ENCODE measurements around the gene ARFIP1. TPM values are rescaled to one million over a fixed set of nuclear protein-coding genes. Genes with fewer than 3 reads are reported as not detected.

The ARFIP1 gene
- total and polyA plus RNA-seq, 2 of the 8 experiments (the other 6 are each of a cell fraction or from before 2014, with no cell fraction given) = 13.5 to 38.0 TPM

- no peak overlapping the region for H4K91ac ChIP-seq (replicated peaks; ENCODE audit: insufficient read length, low read length)
- no peak overlapping the region for H2BK15ac ChIP-seq (ENCODE audit: low read length)
- H2BK12ac ChIP-seq (ENCODE audit: low read depth, low read length) = no peak overlapping the region
- ChIA-PET CTCF (ENCODE audit: partially characterized antibody) (interaction anchor here (0.9 to 1.7 kb wide), 4 partner anchors 9 to 29 kb away, joined by 3 to 6 read pairs (median 6); partner anchors contain the start of gene FHDC1), POLR2A (ENCODE audit: partially characterized antibody) (no interaction called here)
- no peaks in the 10 kb centered on the region for H3K23me2 ChIP-seq (ENCODE audit: low read depth, low read length)
- H3K14ac ChIP-seq (ENCODE audit: insufficient read length) = no peak overlapping the region
- no peaks in the 10 kb centered on the region for H3K79me2 ChIP-seq (ENCODE audit: control insufficient read depth in 1 of 2, insufficient read depth in 2 of 2, low read length in 2 of 2)
- no peak overlapping the region for H3K18ac ChIP-seq (ENCODE audit: extremely low read depth, low read length)
- no peak overlapping the region for H3K23ac ChIP-seq (ENCODE audit: insufficient read length)
- H3K4me2 ChIP-seq (ENCODE audit: insufficient read depth in 1 of 2, low read depth in 2 of 2, low read length in 2 of 2) = no peak overlapping the region
- no peak overlapping the region for H3K56ac ChIP-seq (replicated peaks; ENCODE audit: insufficient read length, low read depth, low read length)
- H4K8ac ChIP-seq (ENCODE audit: extremely low read depth, insufficient read depth, low read length) = no peak overlapping the region
- no peak overlapping the region for H3K9ac ChIP-seq (replicated peaks in 1 of 4; ENCODE audit: extremely low read depth in 1 of 4, low read depth in 3 of 4, low read length in 3 of 4)
- 94% methylated on average over 4 of the region's 4 CpGs; no CpG with 5 or more reads in 1 of the 2 experiments for WGBS, 2 experiments (ENCODE audit: extremely low coverage in 1 of 2, insufficient coverage in 1 of 2, insufficient read length in 1 of 2, insufficient replicate concordance in 2 of 2, low coverage in 1 of 2, low lambda C conversion rate in 2 of 2, missing lambda C conversion rate in 1 of 2)
- no peak overlapping the region for H4K5ac ChIP-seq (ENCODE audit: insufficient read length, low read depth, low read length)
- H3K4me1 ChIP-seq (replicated peaks in 1 of 4; ENCODE audit: control insufficient read depth in 3 of 4, insufficient read depth in 4 of 4, low read length in 3 of 4) = no peaks in the 10 kb centered on the region
- no peaks in the 10 kb centered on the region for H3K27me3 ChIP-seq (replicated peaks in 1 of 4; ENCODE audit: control insufficient read depth in 3 of 4, extremely low read depth in 1 of 4, insufficient read depth in 3 of 4, low read length in 3 of 4)
- no peak overlapping the region for H3K4me3 ChIP-seq (ENCODE audit: extremely low read depth in 1 of 4, insufficient read depth in 2 of 4, low read depth in 3 of 4, low read length in 4 of 4)
- FAIRE-seq (no peak), DNase-seq (ENCODE audit: low read depth in 1 of 2, low spot score in 2 of 2) (no peak)
- H3K36me3 ChIP-seq (ENCODE audit: control insufficient read depth in 2 of 4, insufficient read depth in 4 of 4, low read length in 3 of 4) = peaks cover 0 to 4% (median 0%) of the 10 kb centered on the region in 4 experiments; a peak in 2 of 8 replicates
- no peak overlapping the region for H2BK120ac ChIP-seq (replicated peaks; ENCODE audit: low read depth, low read length)
- no peak overlapping the region for H2AK5ac ChIP-seq (ENCODE audit: low read depth, low read length)
- no peaks in the 10 kb centered on the region for H3K79me1 ChIP-seq (ENCODE audit: low read depth, low read length)
- H2AFZ ChIP-seq (ENCODE audit: low read length) = no peak overlapping the region
- H2BK5ac ChIP-seq (ENCODE audit: low read depth, low read length) = no peak overlapping the region
- peak; percentile 89 for TF ChIP-seq CEBPB (IDR thresholded peaks at IDR 0.05; ENCODE audit: low read depth, low read length)
- TF ChIP-seq CTCF (IDR thresholded peaks at IDR 0.05; ENCODE audit: control extremely low read depth in 1 of 3, insufficient read depth in 1 of 3, low read depth in 1 of 3, low read length in 3 of 3) = no peak
- no peak for TF ChIP-seq TAF1 (IDR thresholded peaks at IDR 0.05; ENCODE audit: low read depth, low read length)
- TF ChIP-seq CHD2 (IDR thresholded peaks at IDR 0.05; ENCODE audit: low read length) = no peak
- TF ChIP-seq CTBP2 (IDR thresholded peaks at IDR 0.05; ENCODE audit: borderline replicate concordance, insufficient read depth, insufficient read length, low read length) = no peak
- TF ChIP-seq BRCA1 (IDR thresholded peaks at IDR 0.05; ENCODE audit: low read depth, low read length) = no peak
- no peak for TF ChIP-seq POLR2A (IDR thresholded peaks at IDR 0.05; ENCODE audit: control extremely low read depth in 1 of 2, low read depth in 2 of 2, low read length in 2 of 2)
- H3K27ac ChIP-seq (ENCODE audit: low read depth, low read length) = no peak overlapping the region
- H3K4ac ChIP-seq (replicated peaks; ENCODE audit: insufficient read length, low read depth, low read length) = no peak overlapping the region
- no peaks in the 10 kb centered on the region for H3K9me3 ChIP-seq (ENCODE audit: insufficient read depth in 2 of 2, low read depth in 1 of 2, low read length in 1 of 2)
- no peaks in the 10 kb centered on the region for H4K20me1 ChIP-seq (replicated peaks in 1 of 2; ENCODE audit: control insufficient read depth in 1 of 2, insufficient read depth in 2 of 2, low read length in 2 of 2)
- no peak overlapping the region for H2BK20ac ChIP-seq (ENCODE audit: low read length)
These were observed 130.1 kb downstream of the ARFIP1 start for GRCh38 chr4:152909901-152910300.
